Nephron (organoid): Measurements from ENCODE around the gene GPR135.

Experiments used
- H3K27ac Mint-ChIP-seq, 3 experiments: 2 replicates each; pipeline ENCODE4 v1.8.0; 2020; ENCODE audit warnings: mixed read lengths in 3 of 3, mild to moderate bottlenecking in 2 of 3, moderate library complexity in 1 of 3
- H3K27me3 Mint-ChIP-seq: 2 replicates; pipeline ENCODE4 v1.8.0; 2021; ENCODE audit warnings: low read depth, mild to moderate bottlenecking, moderate library complexity, mixed read lengths
- H3K36me3 Mint-ChIP-seq: 2 replicates; pipeline ENCODE4 v1.8.0; 2020; ENCODE audit warnings: low read depth, mixed read lengths
- H3K4me1 Mint-ChIP-seq: 2 replicates; pipeline ENCODE4 v1.8.0; 2020; ENCODE audit warnings: mixed read lengths
- H3K4me3 Mint-ChIP-seq, 3 experiments: 2 replicates each; pipeline ENCODE4 v1.8.0; 2020; ENCODE audit warnings: mild to moderate bottlenecking in 3 of 3, mixed read lengths in 3 of 3, moderate library complexity in 2 of 3
- H3K9me3 Mint-ChIP-seq: 2 replicates; pipeline ENCODE4 v1.8.0; 2020; ENCODE audit warnings: mixed read lengths
- CTCF ChIP-seq, 3 experiments: fragments of 200-600 bp; sonication (generic); IDR thresholded peaks; one replicate each; pipeline ENCODE4 v1.5.0; 2021; ENCODE audit warnings: antibody characterized with exemption in 3 of 3; ENCODE audit not compliant: unreplicated experiment in 3 of 3

Gene GPR135

DNA sequence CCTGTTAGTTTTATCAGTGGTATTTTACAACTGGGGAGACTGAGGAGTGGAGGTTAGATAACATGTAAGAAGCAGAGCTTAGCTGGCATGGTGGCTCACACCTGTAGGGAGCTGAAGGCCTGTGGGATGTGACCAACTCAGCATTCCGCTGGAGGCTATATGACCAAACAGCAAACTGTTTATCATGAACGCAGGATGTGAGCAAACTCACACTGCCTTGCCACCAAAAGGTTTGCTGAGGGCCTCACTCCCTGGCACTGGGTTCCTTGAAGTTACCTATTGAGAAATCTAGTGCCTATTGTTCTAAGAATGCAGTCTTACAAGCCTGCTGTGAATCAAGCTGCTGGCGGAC, 42.5 kb upstream of the GPR135 start:
- Mint-ChIP-seq H3K36me3 (peaks cover 11% of the 10 kb centered on the region), H3K9me3 (peaks cover 1% of the 10 kb centered on the region), H3K27ac (no peak overlapping the region), H3K4me3 (no peak overlapping the region), H3K27me3 (no peaks in the 10 kb centered on the region), H3K4me1 (peaks cover 14% of the 10 kb centered on the region)
- no peak for TF ChIP-seq CTCF (IDR thresholded peaks at IDR 0.05; ENCODE audit: unreplicated experiment in 3 of 3)

DNA sequence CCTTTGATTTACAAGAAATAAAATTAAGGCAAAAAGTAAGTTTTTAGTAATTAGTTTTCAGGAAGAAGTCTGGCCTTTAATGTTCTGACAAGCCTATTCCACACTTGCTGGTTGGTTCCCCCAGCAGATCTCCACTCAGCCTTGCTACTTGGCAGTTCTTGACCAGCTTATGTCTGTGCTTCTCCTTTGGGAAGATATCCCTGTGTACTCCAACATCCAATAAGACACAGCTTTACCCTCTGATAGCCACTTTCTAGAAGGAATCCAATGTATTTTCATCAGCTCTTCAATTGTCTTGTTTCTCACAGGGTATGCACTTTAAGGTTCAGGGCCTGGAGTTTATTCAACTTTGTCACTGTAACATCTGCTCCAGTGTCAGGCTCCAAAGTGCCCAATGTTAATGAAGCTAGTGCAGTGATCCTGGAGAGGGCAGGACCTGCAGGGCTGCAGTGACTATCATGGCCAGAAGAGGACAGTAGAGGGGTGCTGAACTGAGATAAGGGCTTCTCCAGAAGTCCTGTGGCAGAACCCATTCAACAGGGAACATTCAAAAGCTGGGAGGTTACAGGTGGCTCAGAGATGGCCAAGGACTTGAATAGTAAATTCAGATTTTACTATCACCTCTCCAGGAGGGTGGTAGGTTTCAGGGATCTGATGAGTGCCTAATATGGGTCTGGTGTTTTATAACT, 42.0 kb upstream of the GPR135 start:
- TF ChIP-seq CTCF (IDR thresholded peaks at IDR 0.05; ENCODE audit: unreplicated experiment in 3 of 3) = peak; percentile 67 to 82 (median 75)
- Mint-ChIP-seq H3K9me3 (no peaks in the 10 kb centered on the region), H3K27me3 (no peaks in the 10 kb centered on the region), H3K36me3 (peaks cover 14% of the 10 kb centered on the region), H3K4me3 (no peak overlapping the region), H3K27ac (no peak overlapping the region), H3K4me1 (peaks cover 14% of the 10 kb centered on the region)

DNA sequence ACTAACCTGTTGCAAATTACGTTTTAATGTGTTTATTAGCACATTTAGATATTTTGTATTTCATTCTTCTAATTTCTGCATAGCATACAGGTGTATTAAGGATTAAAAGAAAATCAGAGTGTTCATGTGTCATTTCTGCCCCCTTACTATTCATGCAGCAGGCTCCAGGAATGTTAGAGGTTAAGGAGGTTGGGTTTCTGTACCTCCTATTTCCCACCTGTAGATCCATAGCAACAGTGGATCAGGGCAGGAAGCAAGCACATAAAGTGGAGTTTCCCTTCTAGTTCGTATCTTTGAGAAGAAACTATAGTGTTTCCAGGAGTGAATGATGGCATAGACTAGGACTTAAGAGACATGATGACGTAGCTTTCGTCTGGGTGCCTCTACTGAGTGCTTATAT, 38.1 kb upstream of the GPR135 start:
- Mint-ChIP-seq H3K9me3 (no peaks in the 10 kb centered on the region), H3K36me3 (peaks cover 26% of the 10 kb centered on the region), H3K27me3 (no peaks in the 10 kb centered on the region)

GRCh38 chr14:59500732-59501131, 35.6 kb upstream of the GPR135 start:
- Mint-ChIP-seq H3K36me3 (peaks cover 36% of the 10 kb centered on the region), H3K27me3 (no peaks in the 10 kb centered on the region), H3K4me3 (no peak overlapping the region), H3K4me1 (no peaks in the 10 kb centered on the region), H3K9me3 (no peaks in the 10 kb centered on the region), H3K27ac (no peak overlapping the region)
- TF ChIP-seq CTCF (IDR thresholded peaks at IDR 0.05; ENCODE audit: unreplicated experiment in 3 of 3) = no peak

More for the DNA sequence above, 38.1 kb upstream of the GPR135 start:
- Mint-ChIP-seq H3K4me1 (no peaks in the 10 kb centered on the region), H3K27ac (no peak overlapping the region), H3K4me3 (no peak overlapping the region)
- TF ChIP-seq CTCF (IDR thresholded peaks at IDR 0.05; ENCODE audit: unreplicated experiment in 3 of 3) = no peak

DNA sequence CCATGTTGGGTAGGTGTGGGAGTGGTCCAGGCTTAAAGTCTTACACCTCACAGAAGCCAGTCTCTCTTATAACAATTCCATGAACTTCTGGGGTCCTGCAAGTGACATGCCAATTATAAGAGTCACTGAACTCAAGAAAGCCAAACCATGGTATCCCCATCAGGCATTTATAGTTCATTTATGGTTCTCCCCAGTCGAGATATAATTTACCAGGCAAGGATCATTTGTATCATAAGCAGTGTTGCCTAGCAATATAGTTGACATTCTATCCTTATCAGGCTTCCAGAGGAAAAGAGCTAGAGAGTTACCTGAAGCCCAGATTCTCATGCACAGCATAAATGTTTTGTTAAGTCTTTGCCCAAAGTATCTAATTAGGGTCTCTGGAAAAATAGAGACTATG, 27.2 kb upstream of the GPR135 start:
- Mint-ChIP-seq H3K9me3 (no peaks in the 10 kb centered on the region), H3K27me3 (no peaks in the 10 kb centered on the region), H3K36me3 (peaks cover 75% of the 10 kb centered on the region), H3K27ac (no peak overlapping the region), H3K4me1 (peaks cover 6% of the 10 kb centered on the region), H3K4me3 (no peak overlapping the region)
- no peak for TF ChIP-seq CTCF (IDR thresholded peaks at IDR 0.05; ENCODE audit: unreplicated experiment in 3 of 3)

DNA sequence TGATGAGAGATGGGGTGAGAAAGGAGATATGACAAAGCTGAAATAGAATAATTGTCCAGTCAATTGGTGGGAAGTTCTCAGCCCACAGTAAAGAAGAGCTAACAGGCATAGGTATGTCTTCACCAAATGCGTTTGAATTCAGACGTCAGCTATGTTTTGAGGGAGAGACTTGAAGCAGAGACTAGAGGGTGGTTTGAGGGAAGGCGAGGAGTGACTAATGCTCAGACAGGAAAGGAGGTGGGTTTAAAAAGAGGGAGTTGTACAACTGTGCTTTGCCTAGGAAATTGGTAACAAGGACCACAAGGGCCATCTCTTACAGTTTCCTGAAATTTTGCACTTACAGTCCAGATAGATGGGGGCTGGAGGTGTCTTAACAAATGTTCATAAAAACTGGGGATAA, 25.6 kb upstream of the GPR135 start:
- H3K27me3 Mint-ChIP-seq = no peaks in the 10 kb centered on the region
- H3K4me1 Mint-ChIP-seq = peaks cover 6% of the 10 kb centered on the region
- H3K36me3 Mint-ChIP-seq = peaks cover 71% of the 10 kb centered on the region
- H3K27ac Mint-ChIP-seq = no peak overlapping the region
- no peak overlapping the region for H3K4me3 Mint-ChIP-seq
- no peak for TF ChIP-seq CTCF (IDR thresholded peaks at IDR 0.05; ENCODE audit: unreplicated experiment in 3 of 3)
- no peaks in the 10 kb centered on the region for H3K9me3 Mint-ChIP-seq
